Trophoblast cell (in vitro differentiated cells and primary cell): Measurements from ENCODE around the gene KRT73.

Experiments
- DNase-seq, 2 donors: peaks; one replicate each; pipeline ENCODE4 v3.0.0-alpha.2; 2016
- H2AFZ ChIP-seq: 2 replicates; pipeline ENCODE4 v1.6.1; 2013; ENCODE audit warnings: low read length, moderate library complexity, mild to moderate bottlenecking; ENCODE audit not compliant: insufficient read depth, poor library complexity
- H2AK5ac ChIP-seq: 2 replicates; pipeline ENCODE4 v1.6.1; 2013; ENCODE audit warnings: mild to moderate bottlenecking, low read length
- H2BK120ac ChIP-seq: 2 replicates; pipeline ENCODE4 v1.6.1; 2013; ENCODE audit warnings: low read length, mild to moderate bottlenecking, moderate library complexity; ENCODE audit not compliant: insufficient read depth, poor library complexity
- H2BK12ac ChIP-seq: 2 replicates; pipeline ENCODE4 v1.6.1; 2013; ENCODE audit warnings: mild to moderate bottlenecking, low read length, moderate library complexity
- H2BK5ac ChIP-seq: 2 replicates; pipeline ENCODE4 v1.6.1; 2013; ENCODE audit warnings: low read length, low read depth, moderate library complexity, mild to moderate bottlenecking; ENCODE audit not compliant: poor library complexity
- H3K14ac ChIP-seq: 2 replicates; pipeline ENCODE4 v1.6.1; 2013; ENCODE audit warnings: mild to moderate bottlenecking, low read length
- H3K18ac ChIP-seq: 2 replicates; pipeline ENCODE4 v1.6.1; 2013; ENCODE audit warnings: mild to moderate bottlenecking, low read length
- H3K23ac ChIP-seq: 2 replicates; pipeline ENCODE4 v1.6.1; 2013; ENCODE audit warnings: low read length
- H3K27ac ChIP-seq: 2 replicates; pipeline ENCODE4 v1.5.1; 2013; ENCODE audit warnings: low read depth, mild to moderate bottlenecking, inconsistent platforms, low read length, moderate library complexity
- H3K27me3 ChIP-seq: 2 replicates; pipeline ENCODE4 v1.6.1; 2013; ENCODE audit warnings: inconsistent platforms, mild to moderate bottlenecking, low read length, moderate library complexity; ENCODE audit not compliant: insufficient read depth
- H3K36me3 ChIP-seq, 2 experiments: 1 replicate in 1 of 2; 2 replicates in 1 of 2; pipeline ENCODE4 v1.6.1; 2013; ENCODE audit warnings: low read length in 2 of 2, mild to moderate bottlenecking in 2 of 2, moderate library complexity in 1 of 2; ENCODE audit not compliant: insufficient read depth in 2 of 2, control insufficient read depth in 1 of 2
- H3K4ac ChIP-seq: 2 replicates; pipeline ENCODE4 v1.6.1; 2013; ENCODE audit warnings: low read depth, mild to moderate bottlenecking, low read length, moderate library complexity
- H3K4me1 ChIP-seq, 2 experiments: 1 replicate in 1 of 2; 2 replicates in 1 of 2; pipeline ENCODE4 v1.6.1; 2013; ENCODE audit warnings: low read length in 2 of 2, mild to moderate bottlenecking in 2 of 2, moderate library complexity in 1 of 2; ENCODE audit not compliant: insufficient read depth in 2 of 2, control insufficient read depth in 1 of 2
- H3K4me2 ChIP-seq: 2 replicates; pipeline ENCODE4 v1.6.1; 2013; ENCODE audit warnings: inconsistent platforms, mild to moderate bottlenecking, low read length, moderate library complexity
- H3K4me3 ChIP-seq: 2 replicates; pipeline ENCODE4 v1.5.1; 2013; ENCODE audit warnings: mild to moderate bottlenecking, low read depth, low read length, inconsistent platforms
- H3K79me1 ChIP-seq: one replicate; pipeline ENCODE4 v1.6.1; 2013; ENCODE audit warnings: low read length
- H3K79me2 ChIP-seq: 2 replicates; pipeline ENCODE4 v1.6.1; 2013; ENCODE audit warnings: low read length, mild to moderate bottlenecking; ENCODE audit not compliant: control insufficient read depth, insufficient read depth, poor library complexity
- H3K9ac ChIP-seq: 2 replicates; pipeline ENCODE4 v1.6.1; 2013; ENCODE audit warnings: mild to moderate bottlenecking, low read length
- H3K9me3 ChIP-seq: 2 replicates; pipeline ENCODE4 v1.6.1; 2013; ENCODE audit warnings: low read depth, mild to moderate bottlenecking, control low read depth, inconsistent platforms, low read length; ENCODE audit not compliant: insufficient read depth
- H4K12ac ChIP-seq: 2 replicates; pipeline ENCODE4 v1.6.1; 2013; ENCODE audit warnings: low read depth, mild to moderate bottlenecking, low read length, moderate library complexity
- H4K8ac ChIP-seq: 2 replicates; pipeline ENCODE4 v1.6.1; 2013; ENCODE audit warnings: low read depth, mild to moderate bottlenecking, low read length, moderate library complexity
- H4K91ac ChIP-seq: one replicate; pipeline ENCODE4 v1.6.1; 2013; ENCODE audit warnings: low read depth, mild to moderate bottlenecking, low read length, moderate library complexity
- WGBS: extraction: QIAGEN DNeasy Blood & Tissue Kit; methylation state at CpG from one replicate; pipeline ENCODE4 v1.1.7; 2013; ENCODE audit warnings: missing lambda C conversion rate; ENCODE audit not compliant: insufficient read length, insufficient coverage; ENCODE audit errors: extremely low coverage; 5-methylcytosine and 5-hydroxymethylcytosine counted together

KRT73 gene

DNA sequence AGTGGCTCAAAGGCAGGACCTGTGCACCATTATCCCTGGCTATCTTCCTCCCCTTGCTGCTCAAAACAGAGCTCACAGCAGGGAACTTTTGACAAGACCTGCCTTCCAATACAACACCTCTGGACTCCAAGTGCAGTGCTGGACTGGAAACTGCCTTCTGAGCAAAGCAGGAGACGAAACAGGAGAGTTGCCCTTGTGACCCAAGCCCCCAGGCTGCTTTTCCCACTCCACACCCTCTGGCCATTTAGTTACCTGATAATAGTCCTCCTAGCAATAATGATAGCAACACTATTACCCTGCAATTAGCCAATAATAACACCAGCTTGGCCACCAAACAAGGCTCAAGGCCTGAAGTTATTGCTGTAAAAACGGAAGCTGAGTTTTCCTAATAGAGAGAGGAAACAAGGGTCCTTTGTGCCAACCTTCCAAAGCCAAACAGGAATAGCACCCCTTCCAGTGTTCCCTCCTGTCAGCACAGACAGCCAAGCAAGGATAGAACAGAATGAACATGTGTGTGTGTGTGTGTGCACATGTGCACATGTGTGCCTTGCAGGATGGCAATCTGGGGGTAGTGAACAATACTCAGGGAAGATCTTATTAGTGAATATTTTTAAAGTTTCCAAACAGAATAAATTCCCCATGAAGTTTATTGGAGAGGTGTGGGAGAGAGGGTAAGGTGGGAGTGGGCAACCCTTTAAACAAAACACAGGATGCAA lies 9.2 kb upstream of the KRT73 start:
- no peak overlapping the region for H2BK120ac ChIP-seq
- no peak overlapping the region for H3K18ac ChIP-seq
- H3K4me2 ChIP-seq, result no peak overlapping the region
- H3K23ac ChIP-seq, result no peak overlapping the region
- no CpG with 5 or more reads among the region's 2 CpGs for WGBS
- H4K12ac ChIP-seq, result no peak overlapping the region
- no peak overlapping the region for H3K9ac ChIP-seq
- H4K8ac ChIP-seq, result no peak overlapping the region
- no peaks in the 10 kb centered on the region for H3K27me3 ChIP-seq
- no peak overlapping the region for H2BK5ac ChIP-seq
- H2AFZ ChIP-seq, result no peak overlapping the region
- no peak overlapping the region for H3K14ac ChIP-seq
- no peak overlapping the region for H3K4me3 ChIP-seq
- H3K79me1 ChIP-seq, result no peaks in the 10 kb centered on the region
- no peaks in the 10 kb centered on the region for H3K4me1 ChIP-seq
- no peak overlapping the region for H4K91ac ChIP-seq
- H3K4ac ChIP-seq, result no peak overlapping the region
- DNase-seq, result no peak
- H3K9me3 ChIP-seq, result no peaks in the 10 kb centered on the region
- no peak overlapping the region for H3K27ac ChIP-seq
- no peaks in the 10 kb centered on the region for H3K36me3 ChIP-seq
- no peaks in the 10 kb centered on the region for H3K79me2 ChIP-seq
- no peak overlapping the region for H2BK12ac ChIP-seq
- H2AK5ac ChIP-seq, result no peak overlapping the region

GRCh38 chr12:52622349-52622748 lies 4.0 kb upstream of the KRT73 start:
- Histone ChIP-seq H3K9ac (no peak overlapping the region), H3K9me3 (peaks cover 3% of the 10 kb centered on the region), H4K91ac (no peak overlapping the region), H4K8ac (no peak overlapping the region), H4K12ac (no peak overlapping the region), H3K36me3 (no peaks in the 10 kb centered on the region), H3K79me2 (no peaks in the 10 kb centered on the region), H3K23ac (no peak overlapping the region), H3K79me1 (no peaks in the 10 kb centered on the region), H2BK120ac (no peak overlapping the region), H2AK5ac (no peak overlapping the region), H2BK12ac (no peak overlapping the region), H2BK5ac (no peak overlapping the region), H3K18ac (no peak overlapping the region), H3K14ac (no peak overlapping the region), H3K4me1 (no peaks in the 10 kb centered on the region), H3K4me2 (no peak overlapping the region), H3K4ac (no peak overlapping the region), H2AFZ (no peak overlapping the region), H3K27me3 (no peaks in the 10 kb centered on the region), H3K4me3 (no peak overlapping the region), H3K27ac (no peak overlapping the region)
- no CpG with 5 or more reads among the region's 5 CpGs for WGBS
- DNase-seq, result no peak

DNA sequence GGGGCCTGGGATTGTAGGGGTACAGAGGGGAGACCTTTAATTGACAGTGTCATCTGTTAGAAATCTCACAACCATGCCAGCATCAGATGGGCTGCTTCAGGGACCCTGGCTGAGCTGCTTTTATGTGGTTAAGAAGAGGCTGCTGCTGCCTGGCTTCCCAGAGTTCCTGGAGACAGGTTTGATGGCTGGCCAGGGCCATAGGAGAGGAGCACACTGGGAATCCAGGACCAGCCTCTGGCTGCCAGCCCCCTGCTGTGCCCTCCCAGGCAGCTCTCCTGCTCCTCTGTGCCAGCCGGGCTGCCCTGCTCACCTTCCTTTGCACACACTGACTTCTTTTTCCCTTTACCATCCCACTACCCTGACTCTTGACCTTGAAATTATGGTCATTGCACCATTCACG lies 507 bp upstream of the KRT73 start:
- Histone ChIP-seq H2AFZ (no peak overlapping the region), H4K12ac (no peak overlapping the region), H3K4me1 (no peaks in the 10 kb centered on the region), H3K27me3 (no peaks in the 10 kb centered on the region), H3K4ac (no peak overlapping the region), H3K18ac (no peak overlapping the region), H2AK5ac (no peak overlapping the region), H3K9ac (no peak overlapping the region), H3K79me1 (no peaks in the 10 kb centered on the region), H3K9me3 (peaks cover 3% of the 10 kb centered on the region), H3K23ac (no peak overlapping the region), H3K27ac (no peak overlapping the region), H3K14ac (no peak overlapping the region), H4K91ac (no peak overlapping the region), H3K4me2 (no peak overlapping the region), H3K79me2 (no peaks in the 10 kb centered on the region), H3K36me3 (no peaks in the 10 kb centered on the region), H3K4me3 (no peak overlapping the region), H2BK12ac (no peak overlapping the region), H2BK120ac (no peak overlapping the region), H4K8ac (no peak overlapping the region), H2BK5ac (no peak overlapping the region)
- DNase-seq, result no peak
- WGBS, result no CpG with 5 or more reads among the region's 2 CpGs

- H3K23ac ChIP-seq, result no peak overlapping the region
- no peaks in the 10 kb centered on the region for H3K27me3 ChIP-seq
- no peak overlapping the region for H2AFZ ChIP-seq
- DNase-seq, result no peak
- no peak overlapping the region for H3K4me2 ChIP-seq
- H2AK5ac ChIP-seq, result no peak overlapping the region
- no peaks in the 10 kb centered on the region for H3K36me3 ChIP-seq
- peaks cover 4% of the 10 kb centered on the region for H3K9me3 ChIP-seq
- no peak overlapping the region for H3K9ac ChIP-seq
- no peak overlapping the region for H4K12ac ChIP-seq
- no peak overlapping the region for H3K18ac ChIP-seq
- no peaks in the 10 kb centered on the region for H3K79me2 ChIP-seq
- no peak overlapping the region for H2BK5ac ChIP-seq
- H3K79me1 ChIP-seq, result no peaks in the 10 kb centered on the region
- no peak overlapping the region for H3K27ac ChIP-seq
- H3K4ac ChIP-seq, result no peak overlapping the region
- H2BK120ac ChIP-seq, result no peak overlapping the region
- WGBS, result no CpG with 5 or more reads among the region's 7 CpGs
- no peak overlapping the region for H2BK12ac ChIP-seq
- no peak overlapping the region for H4K91ac ChIP-seq
- no peak overlapping the region for H4K8ac ChIP-seq
- H3K4me1 ChIP-seq, result no peaks in the 10 kb centered on the region
- H3K14ac ChIP-seq, result no peak overlapping the region
- H3K4me3 ChIP-seq, result no peak overlapping the region
Measured at GRCh38 chr12:52617403-52617785, 965 bp downstream of the KRT73 start.
